ENCODE data around the gene PRR14L.

DNA sequence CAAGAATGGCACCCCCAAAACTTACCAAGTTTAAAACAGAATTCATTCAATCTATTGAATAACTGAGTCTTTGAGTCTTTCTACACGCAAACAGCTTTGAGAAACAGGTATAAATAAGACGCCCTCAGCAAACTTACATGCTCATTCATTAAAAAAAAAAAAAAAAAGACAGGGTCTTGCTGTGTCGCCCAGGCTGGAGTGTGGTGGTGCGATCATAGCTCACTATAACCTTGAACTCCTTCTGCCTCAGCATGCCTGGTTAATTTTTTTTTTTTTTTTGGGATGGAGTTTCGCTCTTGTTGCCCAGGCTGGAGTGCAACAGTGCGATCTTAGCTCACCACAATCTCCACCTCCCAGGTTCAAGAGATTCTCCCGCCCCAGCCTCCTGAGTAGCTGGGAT is 6.1 kb downstream of the PRR14L start:
- TF ChIP-seq, protein P1, sequence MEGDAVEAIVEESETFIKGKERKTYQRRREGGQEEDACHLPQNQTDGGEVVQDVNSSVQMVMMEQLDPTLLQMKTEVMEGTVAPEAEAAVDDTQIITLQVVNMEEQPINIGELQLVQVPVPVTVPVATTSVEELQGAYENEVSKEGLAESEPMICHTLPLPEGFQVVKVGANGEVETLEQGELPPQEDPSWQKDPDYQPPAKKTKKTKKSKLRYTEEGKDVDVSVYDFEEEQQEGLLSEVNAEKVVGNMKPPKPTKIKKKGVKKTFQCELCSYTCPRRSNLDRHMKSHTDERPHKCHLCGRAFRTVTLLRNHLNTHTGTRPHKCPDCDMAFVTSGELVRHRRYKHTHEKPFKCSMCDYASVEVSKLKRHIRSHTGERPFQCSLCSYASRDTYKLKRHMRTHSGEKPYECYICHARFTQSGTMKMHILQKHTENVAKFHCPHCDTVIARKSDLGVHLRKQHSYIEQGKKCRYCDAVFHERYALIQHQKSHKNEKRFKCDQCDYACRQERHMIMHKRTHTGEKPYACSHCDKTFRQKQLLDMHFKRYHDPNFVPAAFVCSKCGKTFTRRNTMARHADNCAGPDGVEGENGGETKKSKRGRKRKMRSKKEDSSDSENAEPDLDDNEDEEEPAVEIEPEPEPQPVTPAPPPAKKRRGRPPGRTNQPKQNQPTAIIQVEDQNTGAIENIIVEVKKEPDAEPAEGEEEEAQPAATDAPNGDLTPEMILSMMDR (conservative IDR thresholded peaks at IDR 0.05) = no peak
- TF ChIP-seq ZFX (IDR thresholded peaks at IDR 0.05) = no peak

Measured in C4-2B (cell line).